ENCODE measurements around the gene HLA-C. TPM values are rescaled to one million over a fixed set of nuclear protein-coding genes. Genes with fewer than 3 reads are reported as not detected.

Gene HLA-C
- polyA plus RNA-seq: 225 TPM
- long read RNA-seq, donor 1, transcript HLA-C-201 (8 exons, 1,536 nt): major isoform, 58 of 118 reads
- long read RNA-seq, donor 1, partial matches to known transcripts: 44 of 118 reads
- long read RNA-seq, donor 1, other reads (novel, unspliced or antisense): 0 of 118 reads
- long read RNA-seq, donor 2, transcript HLA-C-208 (6 exons, 1,880 nt): minor isoform, 19 of 263 reads
- long read RNA-seq, donor 2, transcript HLA-C-205 (2 exons, 754 nt): minor isoform, 9 of 263 reads
- long read RNA-seq, donor 2, transcript HLA-C-201 (8 exons, 1,536 nt): major isoform, 102 of 263 reads
- long read RNA-seq, donor 2, transcript HLA-C-207 (2 exons, 862 nt): minor isoform, 9 of 263 reads
- long read RNA-seq, donor 2, partial matches to known transcripts: 94 of 263 reads
- long read RNA-seq, donor 2, other reads (novel, unspliced or antisense): 27 of 263 reads
- long read RNA-seq, donor 3, transcript HLA-C-205 (2 exons, 754 nt): minor isoform, 10 of 321 reads
- long read RNA-seq, donor 3, transcript HLA-C-207 (2 exons, 862 nt): minor isoform, 8 of 321 reads
- long read RNA-seq, donor 3, transcript HLA-C-201 (8 exons, 1,536 nt): major isoform, 181 of 321 reads
- long read RNA-seq, donor 3, transcript HLA-C-208 (6 exons, 1,880 nt): minor isoform, 11 of 321 reads
- long read RNA-seq, donor 3, partial matches to known transcripts: 87 of 321 reads
- long read RNA-seq, donor 3, other reads (novel, unspliced or antisense): 24 of 321 reads
- long read RNA-seq, donor 4, transcript HLA-C-201 (8 exons, 1,536 nt): major isoform, 15 of 17 reads
- long read RNA-seq, donor 4, partial matches to known transcripts: 0 of 17 reads
- long read RNA-seq, donor 4, other reads (novel, unspliced or antisense): 0 of 17 reads
- long read RNA-seq, donor 5, transcript HLA-C-201 (8 exons, 1,536 nt): major isoform, 55 of 86 reads
- long read RNA-seq, donor 5, partial matches to known transcripts: 28 of 86 reads
- long read RNA-seq, donor 5, other reads (novel, unspliced or antisense): 0 of 86 reads
- long read RNA-seq, donor 6, transcript HLA-C-201 (8 exons, 1,536 nt): major isoform, 179 of 348 reads
- long read RNA-seq, donor 6, transcript HLA-C-207 (2 exons, 862 nt): minor isoform, 9 of 348 reads
- long read RNA-seq, donor 6, transcript HLA-C-208 (6 exons, 1,880 nt): minor isoform, 19 of 348 reads
- long read RNA-seq, donor 6, transcript HLA-C-205 (2 exons, 754 nt): minor isoform, 20 of 348 reads
- long read RNA-seq, donor 6, partial matches to known transcripts: 99 of 348 reads
- long read RNA-seq, donor 6, other reads (novel, unspliced or antisense): 17 of 348 reads
- long read RNA-seq, donor 7, transcript HLA-C-201 (8 exons, 1,536 nt): major isoform, 21 of 46 reads
- long read RNA-seq, donor 7, partial matches to known transcripts: 16 of 46 reads
- long read RNA-seq, donor 7, other reads (novel, unspliced or antisense): 0 of 46 reads
- long read RNA-seq, donor 8, transcript HLA-C-208 (6 exons, 1,880 nt): minor isoform, 13 of 238 reads
- long read RNA-seq, donor 8, transcript HLA-C-203 (8 exons, 1,554 nt): minor isoform, 21 of 238 reads
- long read RNA-seq, donor 8, transcript HLA-C-205 (2 exons, 754 nt): minor isoform, 9 of 238 reads
- long read RNA-seq, donor 8, transcript HLA-C-201 (8 exons, 1,536 nt): major isoform, 65 of 238 reads
- long read RNA-seq, donor 8, partial matches to known transcripts: 121 of 238 reads
- long read RNA-seq, donor 8, other reads (novel, unspliced or antisense): 5 of 238 reads
- long read RNA-seq, donor 9, transcript HLA-C-201 (8 exons, 1,536 nt): major isoform, 137 of 272 reads
- long read RNA-seq, donor 9, transcript HLA-C-208 (6 exons, 1,880 nt): minor isoform, 15 of 272 reads
- long read RNA-seq, donor 9, transcript HLA-C-205 (2 exons, 754 nt): minor isoform, 11 of 272 reads
- long read RNA-seq, donor 9, transcript HLA-C-207 (2 exons, 862 nt): minor isoform, 5 of 272 reads
- long read RNA-seq, donor 9, partial matches to known transcripts: 90 of 272 reads
- long read RNA-seq, donor 9, other reads (novel, unspliced or antisense): 12 of 272 reads
- long read RNA-seq, donor 10, transcript HLA-C-201 (8 exons, 1,536 nt): major isoform, 144 of 290 reads
- long read RNA-seq, donor 10, transcript HLA-C-205 (2 exons, 754 nt): minor isoform, 5 of 290 reads
- long read RNA-seq, donor 10, transcript HLA-C-208 (6 exons, 1,880 nt): minor isoform, 16 of 290 reads
- long read RNA-seq, donor 10, transcript HLA-C-207 (2 exons, 862 nt): minor isoform, 11 of 290 reads
- long read RNA-seq, donor 10, partial matches to known transcripts: 86 of 290 reads
- long read RNA-seq, donor 10, other reads (novel, unspliced or antisense): 26 of 290 reads
- long read RNA-seq, donor 11, transcript HLA-C-207 (2 exons, 862 nt): minor isoform, 8 of 186 reads
- long read RNA-seq, donor 11, transcript HLA-C-201 (8 exons, 1,536 nt): major isoform, 76 of 186 reads
- long read RNA-seq, donor 11, transcript HLA-C-203 (8 exons, 1,554 nt): minor isoform, 9 of 186 reads
- long read RNA-seq, donor 11, transcript HLA-C-205 (2 exons, 754 nt): minor isoform, 7 of 186 reads
- long read RNA-seq, donor 11, partial matches to known transcripts: 67 of 186 reads
- long read RNA-seq, donor 11, other reads (novel, unspliced or antisense): 12 of 186 reads

- Histone ChIP-seq H3K27me3 (ENCODE audit: control insufficient read depth, insufficient read depth, low read length) (peaks cover 9% of the 10 kb centered on the region), H3K27ac (ENCODE audit: low read length) (peak within 1 kb of the TSS; percentile 85), H3K4me3 (ENCODE audit: low read length) (peak within 1 kb of the TSS; percentile 85), H3K4me1 (ENCODE audit: control insufficient read depth, insufficient read depth, low read length) (peaks cover 10% of the 10 kb centered on the region), H3K9me3 (ENCODE audit: control insufficient read depth, low read depth, low read length) (no peaks in the 10 kb centered on the region), H3K36me3 (ENCODE audit: control insufficient read depth, insufficient read depth, low read length) (peaks cover 4% of the 10 kb centered on the region)
- no CpG with 5 or more reads among the region's 62 CpGs for WGBS (ENCODE audit: insufficient coverage, low lambda C conversion rate)
- DNase-seq: peak; percentile 95 to 96
Measured at GRCh38 chr6:31271641-31272357, at the start of gene HLA-C. Gene HLA-C (minus strand): TSS chr6:31272092. CDS start chr6:31272071, 21 bp downstream.

GRCh38 chr6:31321005-31321707, 49.3 kb upstream of the HLA-C start:
- no peak for DNase-seq
- Histone ChIP-seq H3K4me3 (ENCODE audit: low read length) (no peak overlapping the region), H3K27ac (ENCODE audit: low read length) (no peak overlapping the region), H3K9me3 (ENCODE audit: control insufficient read depth, low read depth, low read length) (no peaks in the 10 kb centered on the region), H3K4me1 (ENCODE audit: control insufficient read depth, insufficient read depth, low read length) (no peaks in the 10 kb centered on the region), H3K36me3 (ENCODE audit: control insufficient read depth, insufficient read depth, low read length) (no peaks in the 10 kb centered on the region), H3K27me3 (ENCODE audit: control insufficient read depth, insufficient read depth, low read length) (peaks cover 8% of the 10 kb centered on the region)
- WGBS (ENCODE audit: insufficient coverage, low lambda C conversion rate): 40% methylated on average over 1 of the region's 1 CpG

- Histone ChIP-seq H3K27me3 (ENCODE audit: control insufficient read depth, insufficient read depth, low read length) (peaks cover 8% of the 10 kb centered on the region), H3K4me1 (ENCODE audit: control insufficient read depth, insufficient read depth, low read length) (no peaks in the 10 kb centered on the region), H3K4me3 (ENCODE audit: low read length) (no peak overlapping the region), H3K27ac (ENCODE audit: low read length) (no peak overlapping the region), H3K36me3 (ENCODE audit: control insufficient read depth, insufficient read depth, low read length) (no peaks in the 10 kb centered on the region), H3K9me3 (ENCODE audit: control insufficient read depth, low read depth, low read length) (no peaks in the 10 kb centered on the region)
- no peak for DNase-seq
- WGBS (ENCODE audit: insufficient coverage, low lambda C conversion rate): no CpG with 5 or more reads among the region's 2 CpGs
Measured at GRCh38 chr6:31317036-31317435, 45.1 kb upstream of the HLA-C start.

GRCh38 chr6:31309641-31310040, 37.7 kb upstream of the HLA-C start:
- no CpG with 5 or more reads among the region's 2 CpGs for WGBS (ENCODE audit: insufficient coverage, low lambda C conversion rate)
- H3K27me3 ChIP-seq (ENCODE audit: control insufficient read depth, insufficient read depth, low read length): peaks cover 38% of the 10 kb centered on the region
- DNase-seq: no peak
- peaks cover 12% of the 10 kb centered on the region for H3K9me3 ChIP-seq (ENCODE audit: control insufficient read depth, low read depth, low read length)
- no peak overlapping the region for H3K27ac ChIP-seq (ENCODE audit: low read length)
- no peaks in the 10 kb centered on the region for H3K36me3 ChIP-seq (ENCODE audit: control insufficient read depth, insufficient read depth, low read length)
- peaks cover 5% of the 10 kb centered on the region for H3K4me1 ChIP-seq (ENCODE audit: control insufficient read depth, insufficient read depth, low read length)
- H3K4me3 ChIP-seq (ENCODE audit: low read length): no peak overlapping the region

- Histone ChIP-seq H3K4me3 (ENCODE audit: low read length) (no peak overlapping the region), H3K27me3 (ENCODE audit: control insufficient read depth, insufficient read depth, low read length) (peaks cover 38% of the 10 kb centered on the region), H3K36me3 (ENCODE audit: control insufficient read depth, insufficient read depth, low read length) (no peaks in the 10 kb centered on the region), H3K4me1 (ENCODE audit: control insufficient read depth, insufficient read depth, low read length) (peaks cover 5% of the 10 kb centered on the region), H3K9me3 (ENCODE audit: control insufficient read depth, low read depth, low read length) (peaks cover 12% of the 10 kb centered on the region), H3K27ac (ENCODE audit: low read length) (no peak overlapping the region)
- no peak for DNase-seq
- no CpG with 5 or more reads among the region's 11 CpGs for WGBS (ENCODE audit: insufficient coverage, low lambda C conversion rate)
Measured at GRCh38 chr6:31308845-31309175, 36.9 kb upstream of the HLA-C start.

GRCh38 chr6:31308050-31308844, 36.4 kb upstream of the HLA-C start:
- Histone ChIP-seq H3K36me3 (ENCODE audit: control insufficient read depth, insufficient read depth, low read length) (no peaks in the 10 kb centered on the region), H3K4me3 (ENCODE audit: low read length) (no peak overlapping the region), H3K9me3 (ENCODE audit: control insufficient read depth, low read depth, low read length) (peaks cover 12% of the 10 kb centered on the region), H3K27me3 (ENCODE audit: control insufficient read depth, insufficient read depth, low read length) (peaks cover 43% of the 10 kb centered on the region), H3K4me1 (ENCODE audit: control insufficient read depth, insufficient read depth, low read length) (peaks cover 5% of the 10 kb centered on the region), H3K27ac (ENCODE audit: low read length) (no peak overlapping the region)
- WGBS (ENCODE audit: insufficient coverage, low lambda C conversion rate): no CpG with 5 or more reads among the region's 57 CpGs
- peak in 1 of 2 donors; percentile 43 for DNase-seq

GRCh38 chr6:31307669-31308049, 35.8 kb upstream of the HLA-C start:
- WGBS (ENCODE audit: insufficient coverage, low lambda C conversion rate): no CpG with 5 or more reads among the region's 14 CpGs
- no peak overlapping the region for H3K4me3 ChIP-seq (ENCODE audit: low read length)
- no peak for DNase-seq
- peaks cover 43% of the 10 kb centered on the region for H3K27me3 ChIP-seq (ENCODE audit: control insufficient read depth, insufficient read depth, low read length)
- peaks cover 5% of the 10 kb centered on the region for H3K4me1 ChIP-seq (ENCODE audit: control insufficient read depth, insufficient read depth, low read length)
- H3K9me3 ChIP-seq (ENCODE audit: control insufficient read depth, low read depth, low read length): peaks cover 12% of the 10 kb centered on the region
- no peaks in the 10 kb centered on the region for H3K36me3 ChIP-seq (ENCODE audit: control insufficient read depth, insufficient read depth, low read length)
- H3K27ac ChIP-seq (ENCODE audit: low read length): no peak overlapping the region
